ENCODE results near the gene SEC61G. TPM values are rescaled to one million over a fixed set of nuclear protein-coding genes. Genes with fewer than 3 reads are reported as not detected.

The SEC61G gene
- total RNA-seq, result 100 to 1,000 TPM; 226 to 422 (median 267) TPM

GRCh38 chr7:54758702-54759592 is at the start of gene SEC61G:
Gene SEC61G (minus strand): TSS chr7:54759211. CDS start chr7:54757588, 1,623 bp downstream.
- Histone ChIP-seq H3K27ac (peak within 1 kb of the TSS; percentile 69 to 78 (median 77)), H3K36me3 (no peaks in the 10 kb centered on the region), H3K9me3 (no peaks in the 10 kb centered on the region), H3K27me3 (no peaks in the 10 kb centered on the region), H3K4me1 (peaks cover 19% of the 10 kb centered on the region in 2 donors), H3K4me3 (replicated peaks in 1 of 3) (peak within 1 kb of the TSS; percentile 44 to 94 (median 80))
- TF ChIP-seq POLR2A (IDR thresholded peaks at IDR 0.05) (peak; percentile 61 to 90), CTCF (IDR thresholded peaks at IDR 0.05) (no peak)
- DNase-seq, result peak; percentile 97 to 98
- intact Hi-C loops (cut with DNase I), result no loop called here
- WGBS, 2 donors, result 0 to 1% methylated on average over 14 to 36 of the region's 72 CpGs

GRCh38 chr7:54802841-54803240 is 43.8 kb upstream of the SEC61G start:
- 88 to 90% methylated on average over 4 of the region's 4 CpGs for WGBS, 2 donors
- intact Hi-C loops (cut with DNase I), result no loop called here
- H3K27me3 ChIP-seq, result no peaks in the 10 kb centered on the region

GRCh38 chr7:54802114-54802513 is 43.1 kb upstream of the SEC61G start:
- no peak overlapping the region for H3K4me3 ChIP-seq (replicated peaks in 1 of 3)
- no peak for TF ChIP-seq POLR2A (IDR thresholded peaks at IDR 0.05)
- TF ChIP-seq CTCF (IDR thresholded peaks at IDR 0.05), result no peak
- H3K4me1 ChIP-seq, result no peaks in the 10 kb centered on the region
- intact Hi-C loops (cut with DNase I), result no loop called here
- 38 to 43% methylated on average over 11 of the region's 11 CpGs for WGBS, 2 donors
- no peak overlapping the region for H3K27ac ChIP-seq
- no peaks in the 10 kb centered on the region for H3K9me3 ChIP-seq
- DNase-seq, result peak; percentile 52 to 56
- H3K36me3 ChIP-seq, result no peaks in the 10 kb centered on the region
- no peaks in the 10 kb centered on the region for H3K27me3 ChIP-seq

More at GRCh38 chr7:54802841-54803240, 43.8 kb upstream of the SEC61G start:
- Histone ChIP-seq H3K4me1 (no peaks in the 10 kb centered on the region), H3K27ac (no peak overlapping the region), H3K4me3 (replicated peaks in 1 of 3) (no peak overlapping the region), H3K36me3 (no peaks in the 10 kb centered on the region), H3K9me3 (no peaks in the 10 kb centered on the region)
- TF ChIP-seq CTCF (IDR thresholded peaks at IDR 0.05), result no peak
- TF ChIP-seq POLR2A (IDR thresholded peaks at IDR 0.05), result no peak
- DNase-seq, result no peak

GRCh38 chr7:54799792-54800191 is 40.8 kb upstream of the SEC61G start:
- Histone ChIP-seq H3K4me3 (replicated peaks in 1 of 3) (no peak overlapping the region), H3K27me3 (no peaks in the 10 kb centered on the region), H3K4me1 (no peaks in the 10 kb centered on the region), H3K36me3 (no peaks in the 10 kb centered on the region), H3K27ac (no peak overlapping the region), H3K9me3 (no peaks in the 10 kb centered on the region)
- no peak for TF ChIP-seq CTCF (IDR thresholded peaks at IDR 0.05)
- TF ChIP-seq POLR2A (IDR thresholded peaks at IDR 0.05), result no peak
- intact Hi-C loops (cut with DNase I), result no loop called here
- 61 to 73% methylated on average over 3 of the region's 3 CpGs for WGBS, 2 donors
- DNase-seq, result no peak

- H3K27me3 ChIP-seq, result no peaks in the 10 kb centered on the region
- TF ChIP-seq POLR2A (IDR thresholded peaks at IDR 0.05), result no peak
- TF ChIP-seq CTCF (IDR thresholded peaks at IDR 0.05), result no peak
- H3K36me3 ChIP-seq, result no peaks in the 10 kb centered on the region
- no peak for DNase-seq
- no peak overlapping the region for H3K27ac ChIP-seq
- intact Hi-C loops (cut with DNase I), result no loop called here
- no peak overlapping the region for H3K4me3 ChIP-seq (replicated peaks in 1 of 3)
- H3K4me1 ChIP-seq, result no peaks in the 10 kb centered on the region
- WGBS, 2 donors, result 78 to 81% methylated on average over 4 of the region's 4 CpGs
- no peaks in the 10 kb centered on the region for H3K9me3 ChIP-seq
Observed at GRCh38 chr7:54798530-54798929, 39.5 kb upstream of the SEC61G start.

Data from thyroid gland (tissue), 4 donors.